ENCODE measurements around the gene LATS2. TPM values are rescaled to one million over a fixed set of nuclear protein-coding genes. Genes with fewer than 3 reads are reported as not detected.

The LATS2 gene
- total and polyA plus RNA-seq, 10 donors: 2.5 to 34.6 (median 22.6) TPM

- Histone ChIP-seq H3K27ac (no peak overlapping the region), H3K9me3 (no peaks in the 10 kb centered on the region), H3K4me1 (peaks cover 0 to 44% (median 6%) of the 10 kb centered on the region in 6 donors), H3K36me3 (no peaks in the 10 kb centered on the region), H3K27me3 (replicated peaks in 1 of 7) (peaks cover 0 to 5% (median 0%) of the 10 kb centered on the region in 7 donors), H3K4me3 (no peak overlapping the region)
- TF ChIP-seq CTCF (IDR thresholded peaks at IDR 0.05 in 8 of 11, conservative IDR thresholded peaks at IDR 0.05 in 3 of 11) (no peak), POLR2AphosphoS5 (IDR thresholded peaks at IDR 0.05) (no peak), POLR2A (IDR thresholded peaks at IDR 0.05) (no peak)
- intact Hi-C loops (cut with DNase I; ENCODE audit: low total_unique reads): no loop called here
- DNase-seq: no peak
- 77 to 94% (median 84%) methylated on average over 4 of the region's 4 CpGs for WGBS, 5 donors
Observed at GRCh38 chr13:21066946-21067345, 5.6 kb upstream of the LATS2 start.

- Histone ChIP-seq H3K36me3 (no peaks in the 10 kb centered on the region), H3K4me1 (peaks cover 0 to 49% (median 11%) of the 10 kb centered on the region in 6 donors), H3K9me3 (no peaks in the 10 kb centered on the region), H3K27ac (peak overlapping the region in 3 of 8 donors; percentile 46 to 59 (median 58)), H3K4me3 (no peak overlapping the region), H3K27me3 (replicated peaks in 1 of 7) (peaks cover 0 to 17% (median 6%) of the 10 kb centered on the region in 7 donors)
- WGBS, 5 donors: 68 to 88% (median 78%) methylated on average over 2 of the region's 2 CpGs
- no peak for DNase-seq
- intact Hi-C loops (cut with DNase I; ENCODE audit: low total_unique reads): no loop called here
- TF ChIP-seq POLR2AphosphoS5 (IDR thresholded peaks at IDR 0.05) (no peak), CTCF (IDR thresholded peaks at IDR 0.05 in 8 of 11, conservative IDR thresholded peaks at IDR 0.05 in 3 of 11) (no peak), POLR2A (IDR thresholded peaks at IDR 0.05) (no peak)
Observed at GRCh38 chr13:21065686-21066085, 4.3 kb upstream of the LATS2 start.

- Histone ChIP-seq H3K4me3 (no peak overlapping the region), H3K27me3 (replicated peaks in 1 of 7) (peaks cover 0 to 32% (median 13%) of the 10 kb centered on the region in 7 donors), H3K27ac (no peak overlapping the region), H3K36me3 (no peaks in the 10 kb centered on the region), H3K9me3 (no peaks in the 10 kb centered on the region), H3K4me1 (peaks cover 9 to 62% (median 28%) of the 10 kb centered on the region in 6 donors)
- no peak for DNase-seq
- 84 to 92% (median 87%) methylated on average over 2 of the region's 2 CpGs for WGBS, 5 donors
- intact Hi-C loops (cut with DNase I; ENCODE audit: low total_unique reads): no loop called here
- TF ChIP-seq POLR2AphosphoS5 (IDR thresholded peaks at IDR 0.05) (no peak), POLR2A (IDR thresholded peaks at IDR 0.05) (no peak), CTCF (IDR thresholded peaks at IDR 0.05 in 8 of 11, conservative IDR thresholded peaks at IDR 0.05 in 3 of 11) (no peak)
Observed at GRCh38 chr13:21063031-21063430, 1.6 kb upstream of the LATS2 start.

GRCh38 chr13:21060338-21061028 is 903 bp downstream of the LATS2 start:
- Histone ChIP-seq H3K36me3 (no peaks in the 10 kb centered on the region), H3K9me3 (no peaks in the 10 kb centered on the region), H3K4me1 (peaks cover 9 to 72% (median 43%) of the 10 kb centered on the region in 6 donors), H3K27me3 (replicated peaks in 1 of 7) (peaks cover 0 to 32% (median 13%) of the 10 kb centered on the region in 7 donors), H3K4me3 (peak overlapping the region; percentile 80 to 95 (median 89)), H3K27ac (peak overlapping the region; percentile 94 to 99 (median 98))
- TF ChIP-seq POLR2AphosphoS5 (IDR thresholded peaks at IDR 0.05) (peak; percentile 51 to 73 (median 69)), CTCF (IDR thresholded peaks at IDR 0.05 in 8 of 11, conservative IDR thresholded peaks at IDR 0.05 in 3 of 11) (no peak), POLR2A (IDR thresholded peaks at IDR 0.05) (no peak)
- intact Hi-C loops (cut with DNase I; ENCODE audit: low total_unique reads): no loop called here
- DNase-seq: peak; percentile 88
- 1 to 4% (median 1%) methylated on average over 57 to 100 of the region's 100 CpGs for WGBS, 5 donors
